HEK293 (cell line): ENCODE results near the gene HIPK2.

Experiments used
- CTCF ChIA-PET: fragments of 350-600 bp; formaldehyde crosslinking; extraction: SDS; loops from one replicate; lab custom pipeline; 2021; ENCODE audit warnings: antibody characterized with exemption; lab: Yijun Ruan, JAX
- POLR2A ChIA-PET: fragments of 300-600 bp; formaldehyde crosslinking; extraction: SDS; loops from one replicate; lab custom pipeline; 2020; ENCODE audit warnings: antibody characterized with exemption, inconsistent platforms; lab: Yijun Ruan, JAX
- H3K27ac ChIP-seq: fragments of 200-500 bp; sonication (Bioruptor generic); 2 replicates; pipeline ENCODE4 v1.5.1; 2014; ENCODE audit warnings: low read depth, low read length, control low read depth, inconsistent platforms; ENCODE audit errors: extremely low read depth
- H3K36me3 ChIP-seq, 2 experiments: fragments of 200-500 bp in 1 of 2; sonication (Bioruptor generic) in 1 of 2; 1 replicate in 1 of 2; 2 replicates in 1 of 2; pipeline ENCODE4 v1.5.1; 2014 to 2017; ENCODE audit warnings: inconsistent platforms in 2 of 2, low read length in 2 of 2; ENCODE audit not compliant: control insufficient read depth in 2 of 2, insufficient read depth in 1 of 2
- H3K4me1 ChIP-seq: fragments of 200-500 bp; sonication (Bioruptor generic); 2 replicates; pipeline ENCODE4 v1.5.1; 2014; ENCODE audit warnings: mild to moderate bottlenecking, low read length, inconsistent platforms; ENCODE audit not compliant: control insufficient read depth, insufficient read depth
- H3K4me3 ChIP-seq: 2 replicates; pipeline ENCODE4 v1.5.1; 2011; ENCODE audit warnings: low read depth, mild to moderate bottlenecking, control low read depth, low read length, moderate library complexity
- H3K9me3 ChIP-seq: fragments of 200-500 bp; sonication (Bioruptor generic); 2 replicates; pipeline ENCODE4 v1.5.1; 2014; ENCODE audit warnings: low read depth, low read length, inconsistent platforms; ENCODE audit not compliant: control insufficient read depth, insufficient read depth
- HOXD13 ChIP-seq: sonication (generic); formaldehyde crosslinking; IDR thresholded peaks from 2 replicates; pipeline ENCODE4 v1.8.0; 2022; ENCODE audit warnings: missing genetic modification reagents, borderline replicate concordance
- KLF7 ChIP-seq: fragments of 450-650 bp; formaldehyde crosslinking; IDR thresholded peaks from 2 replicates; pipeline ENCODE4 v1.5.1; 2016; ENCODE audit warnings: missing biosample characterization, missing genetic modification characterization, borderline replicate concordance
- REPIN1 ChIP-seq: fragments of 450-650 bp; formaldehyde crosslinking; IDR thresholded peaks from 2 replicates; pipeline ENCODE4 v1.5.1; 2017; ENCODE audit warnings: missing biosample characterization, missing genetic modification characterization, low read depth
- ZNF10 ChIP-seq: fragments of 450-650 bp; formaldehyde crosslinking; IDR thresholded peaks from 2 replicates; pipeline ENCODE4 v1.5.1; 2017; ENCODE audit warnings: missing biosample characterization, missing genetic modification characterization
- ZNF138 ChIP-seq: fragments of 450-650 bp; formaldehyde crosslinking; IDR thresholded peaks from 2 replicates; pipeline ENCODE4 v1.5.1; 2016; ENCODE audit warnings: missing biosample characterization, missing genetic modification characterization, borderline replicate concordance
- ZNF16 ChIP-seq: fragments of 450-650 bp; formaldehyde crosslinking; IDR thresholded peaks from 2 replicates; pipeline ENCODE4 v1.5.1; 2016; ENCODE audit warnings: low read depth, missing biosample characterization, missing genetic modification characterization
- ZNF223 ChIP-seq: fragments of 450-650 bp; formaldehyde crosslinking; IDR thresholded peaks from 2 replicates; pipeline ENCODE4 v1.5.1; 2016; ENCODE audit warnings: missing biosample characterization, missing genetic modification characterization
- ZNF292 ChIP-seq: fragments of 450-650 bp; formaldehyde crosslinking; IDR thresholded peaks from 2 replicates; pipeline ENCODE4 v1.5.1; 2016; ENCODE audit warnings: low read depth, missing biosample characterization, missing genetic modification characterization, borderline replicate concordance
- ZNF335 ChIP-seq: fragments of 450-650 bp; formaldehyde crosslinking; conservative IDR thresholded peaks from 2 replicates; pipeline ENCODE4 v1.5.1; 2016; ENCODE audit warnings: missing biosample characterization, missing genetic modification characterization
- ZNF394 ChIP-seq: fragments of 450-650 bp; formaldehyde crosslinking; IDR thresholded peaks from 2 replicates; pipeline ENCODE4 v1.5.1; 2016; ENCODE audit warnings: missing biosample characterization, missing genetic modification characterization, mild to moderate bottlenecking, moderate library complexity, borderline replicate concordance
- ZNF416 ChIP-seq: fragments of 450-650 bp; formaldehyde crosslinking; IDR thresholded peaks from 2 replicates; pipeline ENCODE4 v1.5.1; 2016; ENCODE audit warnings: missing biosample characterization, missing genetic modification characterization
- ZNF548 ChIP-seq: fragments of 450-650 bp; formaldehyde crosslinking; IDR thresholded peaks from 2 replicates; pipeline ENCODE4 v1.5.1; 2016; ENCODE audit warnings: missing biosample characterization, missing genetic modification characterization
- ZNF76 ChIP-seq: fragments of 450-650 bp; formaldehyde crosslinking; IDR thresholded peaks from 2 replicates; pipeline ENCODE4; 2016; ENCODE audit warnings: low read depth, missing biosample characterization, missing genetic modification characterization, borderline replicate concordance
- ZNF791 ChIP-seq: fragments of 450-650 bp; formaldehyde crosslinking; IDR thresholded peaks from 2 replicates; pipeline ENCODE4 v1.5.1; 2016; ENCODE audit warnings: missing biosample characterization, missing genetic modification characterization
- ZSCAN16 ChIP-seq: fragments of 450-650 bp; formaldehyde crosslinking; IDR thresholded peaks from 2 replicates; pipeline ENCODE4 v1.5.1; 2016; ENCODE audit warnings: missing biosample characterization, missing genetic modification characterization
- TF ChIP-seq, protein P1 (sequence below): fragments of 450-650 bp; formaldehyde crosslinking; IDR thresholded peaks from 2 replicates; pipeline ENCODE4 v1.5.1; 2016; ENCODE audit warnings: missing biosample characterization, missing genetic modification characterization
- TF ChIP-seq, protein P2 (sequence below): fragments of 450-650 bp; formaldehyde crosslinking; IDR thresholded peaks from 2 replicates; pipeline ENCODE4 v1.5.0; 2017; ENCODE audit warnings: missing biosample characterization, missing genetic modification characterization, borderline replicate concordance
- TF ChIP-seq, protein P3 (sequence below): fragments of 450-650 bp; formaldehyde crosslinking; IDR thresholded peaks from 2 replicates; pipeline ENCODE4 v1.5.1; 2016; ENCODE audit warnings: missing biosample characterization, missing genetic modification characterization

Gene HIPK2

DNA sequence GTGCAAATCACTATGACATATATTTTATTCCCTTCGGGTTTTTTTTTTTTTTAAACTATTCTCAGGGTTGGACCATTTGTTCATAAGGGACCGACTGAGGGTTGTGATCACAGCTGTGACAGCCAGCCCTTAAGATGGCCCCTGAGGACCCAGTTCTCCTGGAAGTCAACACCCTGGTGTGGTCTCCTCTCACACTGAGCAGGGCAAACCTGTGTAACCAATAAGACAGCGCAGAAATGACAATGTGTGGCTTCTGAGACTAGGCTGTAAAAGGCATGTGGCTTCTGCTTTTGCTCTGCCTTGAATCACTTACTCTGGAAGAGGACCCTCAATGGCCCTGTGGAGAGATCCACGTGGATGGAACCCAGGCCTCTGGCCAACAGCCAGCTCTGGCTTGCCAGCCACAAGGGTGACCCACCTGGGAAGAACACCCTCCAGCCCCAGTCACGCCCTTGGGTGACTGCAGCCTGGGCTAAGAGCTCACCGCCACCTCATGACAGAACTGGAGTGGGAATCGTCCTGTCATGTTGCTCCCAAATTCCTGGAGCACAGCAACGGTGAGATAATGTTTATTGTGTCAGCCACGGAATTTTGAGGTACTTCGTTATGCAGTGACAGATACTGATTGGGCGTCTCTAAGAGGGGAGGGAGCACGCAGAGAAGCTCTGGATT, 127.2 kb downstream of the HIPK2 start:
- Histone ChIP-seq H3K9me3 (no peaks in the 10 kb centered on the region), H3K4me3 (no peak overlapping the region), H3K4me1 (no peaks in the 10 kb centered on the region), H3K36me3 (peaks cover 0 to under 1% of the 10 kb centered on the region in 2 experiments; a peak in 1 of 3 replicates), H3K27ac (no peak overlapping the region)
- TF ChIP-seq, protein P1, sequence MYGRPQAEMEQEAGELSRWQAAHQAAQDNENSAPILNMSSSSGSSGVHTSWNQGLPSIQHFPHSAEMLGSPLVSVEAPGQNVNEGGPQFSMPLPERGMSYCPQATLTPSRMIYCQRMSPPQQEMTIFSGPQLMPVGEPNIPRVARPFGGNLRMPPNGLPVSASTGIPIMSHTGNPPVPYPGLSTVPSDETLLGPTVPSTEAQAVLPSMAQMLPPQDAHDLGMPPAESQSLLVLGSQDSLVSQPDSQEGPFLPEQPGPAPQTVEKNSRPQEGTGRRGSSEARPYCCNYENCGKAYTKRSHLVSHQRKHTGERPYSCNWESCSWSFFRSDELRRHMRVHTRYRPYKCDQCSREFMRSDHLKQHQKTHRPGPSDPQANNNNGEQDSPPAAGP (tag by site-specific recombination): 0 out of 2 replicates have a peak, but pooled peaks have one; percentile 32
- no peak for TF ChIP-seq ZNF292 (tag by site-specific recombination)
- ChIA-PET POLR2A (no interaction called here), CTCF (interaction anchor here (0.7 to 1.5 kb wide), 6 partner anchors 9 to 353 kb away, joined by 3 to 5 read pairs (median 4); no protein-coding TSS in a partner anchor)

DNA sequence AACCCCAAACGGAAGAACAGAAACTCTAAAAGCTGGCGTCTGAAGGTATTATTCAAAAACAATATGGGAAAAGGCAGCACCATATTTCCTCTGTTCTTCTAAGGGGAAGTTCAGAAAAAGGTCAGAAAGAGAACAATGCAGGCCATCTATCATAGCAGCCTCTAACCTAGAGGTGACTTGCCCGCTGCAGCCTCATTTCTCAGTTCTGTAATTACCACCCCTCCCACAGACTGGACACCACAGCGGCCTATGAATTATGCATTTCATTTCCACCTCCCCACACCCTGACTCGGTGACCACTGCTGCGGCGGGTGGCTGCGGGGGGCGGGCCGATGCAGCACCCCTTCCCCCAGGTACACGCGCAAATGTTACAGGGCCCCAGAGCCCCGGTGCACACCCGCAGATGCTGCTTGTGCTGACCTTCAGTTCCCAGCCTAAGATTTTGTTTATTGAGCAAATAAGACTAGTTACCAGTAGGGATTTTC, 128.8 kb downstream of the HIPK2 start:
- no peak for TF ChIP-seq HOXD13
- TF ChIP-seq KLF7 (tag by site-specific recombination): no peak
- no peak for TF ChIP-seq ZNF10 (tag by site-specific recombination)
- TF ChIP-seq ZNF76: no peak
- TF ChIP-seq, protein P2, sequence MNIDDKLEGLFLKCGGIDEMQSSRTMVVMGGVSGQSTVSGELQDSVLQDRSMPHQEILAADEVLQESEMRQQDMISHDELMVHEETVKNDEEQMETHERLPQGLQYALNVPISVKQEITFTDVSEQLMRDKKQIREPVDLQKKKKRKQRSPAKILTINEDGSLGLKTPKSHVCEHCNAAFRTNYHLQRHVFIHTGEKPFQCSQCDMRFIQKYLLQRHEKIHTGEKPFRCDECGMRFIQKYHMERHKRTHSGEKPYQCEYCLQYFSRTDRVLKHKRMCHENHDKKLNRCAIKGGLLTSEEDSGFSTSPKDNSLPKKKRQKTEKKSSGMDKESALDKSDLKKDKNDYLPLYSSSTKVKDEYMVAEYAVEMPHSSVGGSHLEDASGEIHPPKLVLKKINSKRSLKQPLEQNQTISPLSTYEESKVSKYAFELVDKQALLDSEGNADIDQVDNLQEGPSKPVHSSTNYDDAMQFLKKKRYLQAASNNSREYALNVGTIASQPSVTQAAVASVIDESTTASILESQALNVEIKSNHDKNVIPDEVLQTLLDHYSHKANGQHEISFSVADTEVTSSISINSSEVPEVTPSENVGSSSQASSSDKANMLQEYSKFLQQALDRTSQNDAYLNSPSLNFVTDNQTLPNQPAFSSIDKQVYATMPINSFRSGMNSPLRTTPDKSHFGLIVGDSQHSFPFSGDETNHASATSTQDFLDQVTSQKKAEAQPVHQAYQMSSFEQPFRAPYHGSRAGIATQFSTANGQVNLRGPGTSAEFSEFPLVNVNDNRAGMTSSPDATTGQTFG (tag by site-specific recombination): no peak
- no peak for TF ChIP-seq ZNF335 (tag by site-specific recombination)
- no peak for TF ChIP-seq REPIN1
- H3K4me3 ChIP-seq: no peak overlapping the region
- CTCF ChIA-PET: no interaction called here
- no peaks in the 10 kb centered on the region for H3K9me3 ChIP-seq
- H3K27ac ChIP-seq: no peak overlapping the region
- POLR2A ChIA-PET: no interaction called here
- peaks cover 0 to 9% of the 10 kb centered on the region in 2 experiments; a peak in 1 of 3 replicates for H3K36me3 ChIP-seq
- no peaks in the 10 kb centered on the region for H3K4me1 ChIP-seq

DNA sequence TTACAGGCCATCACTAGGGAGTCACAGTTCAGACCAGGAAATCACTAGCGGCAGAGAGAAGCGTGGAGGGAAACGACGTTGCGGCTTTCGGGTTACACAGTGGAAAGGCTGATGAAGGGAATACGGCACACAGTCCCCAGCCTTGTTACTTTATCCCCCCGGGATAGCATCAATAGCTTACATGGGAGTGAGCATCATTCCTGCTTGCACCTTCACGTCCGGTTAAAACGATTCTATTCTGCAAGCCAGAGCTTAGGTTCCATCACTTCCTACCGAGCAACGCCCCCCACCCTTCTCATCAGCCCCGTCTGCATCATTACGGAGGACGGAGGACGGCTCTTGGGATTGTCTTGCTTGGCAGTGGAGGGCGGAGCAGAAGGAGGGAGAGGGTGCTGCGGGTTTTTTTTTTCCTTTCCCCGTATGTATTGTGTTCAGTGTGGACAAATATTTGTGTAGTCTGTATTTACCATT, 129.4 kb downstream of the HIPK2 start:
- Histone ChIP-seq H3K36me3 (peaks cover 0 to 9% of the 10 kb centered on the region in 2 experiments; a peak in 1 of 3 replicates), H3K4me1 (no peaks in the 10 kb centered on the region), H3K9me3 (no peaks in the 10 kb centered on the region), H3K27ac (no peak overlapping the region), H3K4me3 (no peak overlapping the region)
- ChIA-PET POLR2A (no interaction called here), CTCF (interaction anchor here (0.6 to 4.4 kb wide), 4 partner anchors 327 to 695 kb away, joined by 3 to 62 read pairs (median 14); no protein-coding TSS in a partner anchor)
- no peak for TF ChIP-seq ZNF223 (tag by site-specific recombination)
- TF ChIP-seq ZNF16 (tag by site-specific recombination): no peak
- TF ChIP-seq ZNF416 (tag by site-specific recombination): no peak
- TF ChIP-seq ZNF394: no peak
- no peak for TF ChIP-seq ZNF138
- TF ChIP-seq ZNF791 (tag by site-specific recombination): no peak
- TF ChIP-seq ZNF548 (tag by site-specific recombination): no peak
- TF ChIP-seq, protein P3, sequence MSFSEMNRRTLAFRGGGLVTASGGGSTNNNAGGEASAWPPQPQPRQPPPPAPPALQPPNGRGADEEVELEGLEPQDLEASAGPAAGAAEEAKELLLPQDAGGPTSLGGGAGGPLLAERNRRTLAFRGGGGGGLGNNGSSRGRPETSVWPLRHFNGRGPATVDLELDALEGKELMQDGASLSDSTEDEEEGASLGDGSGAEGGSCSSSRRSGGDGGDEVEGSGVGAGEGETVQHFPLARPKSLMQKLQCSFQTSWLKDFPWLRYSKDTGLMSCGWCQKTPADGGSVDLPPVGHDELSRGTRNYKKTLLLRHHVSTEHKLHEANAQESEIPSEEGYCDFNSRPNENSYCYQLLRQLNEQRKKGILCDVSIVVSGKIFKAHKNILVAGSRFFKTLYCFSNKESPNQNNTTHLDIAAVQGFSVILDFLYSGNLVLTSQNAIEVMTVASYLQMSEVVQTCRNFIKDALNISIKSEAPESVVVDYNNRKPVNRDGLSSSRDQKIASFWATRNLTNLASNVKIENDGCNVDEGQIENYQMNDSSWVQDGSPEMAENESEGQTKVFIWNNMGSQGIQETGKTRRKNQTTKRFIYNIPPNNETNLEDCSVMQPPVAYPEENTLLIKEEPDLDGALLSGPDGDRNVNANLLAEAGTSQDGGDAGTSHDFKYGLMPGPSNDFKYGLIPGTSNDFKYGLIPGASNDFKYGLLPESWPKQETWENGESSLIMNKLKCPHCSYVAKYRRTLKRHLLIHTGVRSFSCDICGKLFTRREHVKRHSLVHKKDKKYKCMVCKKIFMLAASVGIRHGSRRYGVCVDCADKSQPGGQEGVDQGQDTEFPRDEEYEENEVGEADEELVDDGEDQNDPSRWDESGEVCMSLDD (tag by site-specific recombination): no peak
- TF ChIP-seq ZSCAN16: no peak
